Keratinocyte (primary cell): ENCODE results near the gene SNX8.

Experiments used
- CTCF ChIP-seq, 3 experiments: IDR thresholded peaks in 1 of 3; conservative IDR thresholded peaks in 1 of 3; optimal IDR thresholded peaks in 1 of 3; 2 replicates in 2 of 3; 3 replicates in 1 of 3; pipeline versions ENCODE3 to v1.5.1; 2011; ENCODE audit warnings: low read length in 3 of 3, mild to moderate bottlenecking in 3 of 3, moderate library complexity in 2 of 3, control low read depth in 1 of 3, inconsistent platforms in 1 of 3; ENCODE audit not compliant: insufficient read depth in 2 of 3; ENCODE audit errors: extremely low read depth in 1 of 3
- EZH2 ChIP-seq: IDR thresholded peaks from one replicate; pipeline ENCODE4 v1.6.1; 2012; ENCODE audit warnings: inconsistent platforms, mild to moderate bottlenecking, low read length, moderate library complexity

GRCh38 chr7:2220030-2220429, 94.2 kb downstream of the SNX8 start:
- TF ChIP-seq CTCF (optimal IDR thresholded peaks at IDR 0.05 in 1 of 3, IDR thresholded peaks at IDR 0.05 in 1 of 3, conservative IDR thresholded peaks at IDR 0.05 in 1 of 3; ENCODE audit: extremely low read depth in 1 of 3, insufficient read depth in 2 of 3, low read length in 3 of 3), result no peak
- no peak for TF ChIP-seq EZH2
